Psoas muscle (tissue), 8 donors: ENCODE data around the gene COL23A1. TPM values are rescaled to one million over a fixed set of nuclear protein-coding genes. Genes with fewer than 3 reads are reported as not detected.
A peak's percentile ranks its signal among the peaks of the same experiment; 100 is the strongest.

Experiments
- ATAC-seq, 4 donors: fragments of 200-7000 bp; cut with Tn5 transposase; one replicate each; pipeline ENCODE4 v1.9.1; 2020; ENCODE audit warnings: moderate library complexity in 3 of 4, mild to moderate bottlenecking in 2 of 4
- DNase-seq, 2 donors: peaks; one replicate each; pipeline ENCODE4 v3.0.0-alpha.2; 2020
- H3K27ac ChIP-seq: fragments of 200-600 bp; one replicate; pipeline ENCODE4 v1.8.0; 2022
- H3K27me3 ChIP-seq, 3 donors: fragments of 200-600 bp in 1 of 3; one replicate each; pipeline versions ENCODE4 v1.6.1 to v1.8.0; 2013 to 2022; ENCODE audit warnings: low read length in 2 of 3, mild to moderate bottlenecking in 2 of 3, moderate library complexity in 1 of 3; ENCODE audit not compliant: insufficient read depth in 3 of 3
- H3K36me3 ChIP-seq, 2 donors: fragments of 200-600 bp in 1 of 2; one replicate each; pipeline versions ENCODE4 v1.6.1 to v1.8.0; 2013 to 2022; ENCODE audit warnings: low read depth in 1 of 2, mild to moderate bottlenecking in 1 of 2, moderate library complexity in 1 of 2; ENCODE audit not compliant: insufficient read depth in 1 of 2
- H3K4me1 ChIP-seq: fragments of 200-600 bp; one replicate; pipeline ENCODE4 v1.8.0; 2022
- H3K4me3 ChIP-seq: fragments of 200-600 bp; one replicate; pipeline ENCODE4 v1.8.0; 2022; ENCODE audit warnings: mild to moderate bottlenecking
- H3K9me3 ChIP-seq: fragments of 200-600 bp; one replicate; pipeline ENCODE4 v1.8.0; 2022
- WGBS, 3 donors: extraction: QIAGEN DNeasy Blood & Tissue Kit; methylation state at CpG; one replicate each; pipeline versions ENCODE4 v1.1.6 to v1.1.7; 2013; 5-methylcytosine and 5-hydroxymethylcytosine counted together
- intact Hi-C, 2 donors: fragments of 100-400 bp; cut with DNase I; formaldehyde crosslinking; loops; one replicate each; pipeline versions ENCODE4 v1.11.0 to v1.14.2; 2022
- polyA plus RNA-seq, 3 donors: library from polyadenylated mRNA; stranded (reverse); fragments of 200-250 nt; gene quantifications; one replicate each; pipeline ENCODE4 v1.2.3, GENCODE V29; 2013
- total RNA-seq, 4 donors: library from RNA; stranded (reverse); fragmentation: NEBNext Ultra II Directional in 2 of 4; extraction: Animal tissue kit (Norgen Biotek cat#: 25700) in 2 of 4; gene quantifications; one replicate each; pipeline versions ENCODE4 v1.2.1 to v1.2.4, GENCODE V29; 2021 to 2023
- TF ChIP-seq, protein P1 (sequence below): fragments of 200-600 bp; IDR thresholded peaks from one replicate; pipeline ENCODE4 v1.8.0; 2022; ENCODE audit warnings: antibody characterized with exemption
- donor health status: healthy with polysubstance abuse.
- donor health status: DM: no; HTN: no; CAD: no; lungs with moderate emphysema.
- donor health status: Bipolar disorder and iron deficiency.
- donor health status: healthy.
- donor health status: DM: yes; HTN: yes; CAD: no.
- donor health status: DM: no; HTN: no; CAD: no.
- donor health status: DM: no; HTN: no; CAD: no.
- donor health status: DM: yes; HTN: yes; CAD: no.

The COL23A1 gene
- total and polyA plus RNA-seq, 7 donors, result 0.66 to 3.0 (median 1.2) TPM

DNA sequence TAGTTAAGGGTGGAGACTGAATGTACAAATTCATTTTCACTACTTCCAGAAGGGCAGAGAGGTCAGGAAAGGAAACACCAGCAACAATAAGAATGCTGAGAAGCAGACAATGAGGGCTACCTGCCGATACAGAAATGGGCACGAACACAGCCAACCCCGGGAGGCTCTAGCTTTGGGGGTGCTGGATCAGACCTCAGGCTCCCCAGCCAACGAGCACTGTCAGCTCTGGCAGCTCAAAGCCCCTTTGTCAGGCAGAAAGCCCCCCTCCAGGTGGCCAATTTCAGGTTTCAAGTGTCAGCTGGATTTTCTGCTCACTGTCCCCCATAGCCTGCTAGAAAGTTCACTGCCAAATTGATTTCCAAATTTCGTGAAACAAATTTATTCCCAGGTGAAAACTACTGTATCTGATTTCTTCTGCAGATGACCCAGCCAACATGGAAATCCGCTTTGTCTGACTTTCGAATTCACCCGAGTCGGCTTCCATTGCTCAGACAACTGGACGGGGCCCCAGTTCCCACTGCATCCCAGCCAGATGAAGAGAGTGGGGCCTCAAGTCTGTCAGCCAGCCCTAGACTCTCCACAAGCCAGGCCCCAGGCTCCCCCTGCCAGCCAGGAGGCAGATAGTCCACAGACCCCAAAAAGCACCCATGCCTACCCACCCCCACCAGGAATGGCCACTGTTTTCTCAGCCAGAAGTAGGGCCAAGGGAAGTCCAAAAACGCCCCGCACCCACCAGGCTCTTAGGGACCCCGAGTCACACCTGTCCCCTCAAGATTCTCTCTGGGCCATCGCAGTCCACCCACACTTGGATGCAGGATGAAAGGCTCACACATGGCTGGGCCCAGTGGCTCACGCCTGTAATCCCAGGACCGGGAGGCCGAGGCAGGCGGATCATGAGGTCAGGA, 261.1 kb downstream of the COL23A1 start:
- 64 to 82% (median 66%) methylated on average over 18 of the region's 18 CpGs for WGBS, 3 donors
- Histone ChIP-seq H3K36me3 (no peaks in the 10 kb centered on the region), H3K9me3 (no peaks in the 10 kb centered on the region), H3K4me1 (peaks cover 16% of the 10 kb centered on the region), H3K27me3 (peaks cover 0 to 2% (median 0%) of the 10 kb centered on the region in 3 donors), H3K27ac (no peak overlapping the region), H3K4me3 (no peak overlapping the region)
- DNase-seq, result peak in 1 of 2 donors; percentile 43
- TF ChIP-seq, protein P1, sequence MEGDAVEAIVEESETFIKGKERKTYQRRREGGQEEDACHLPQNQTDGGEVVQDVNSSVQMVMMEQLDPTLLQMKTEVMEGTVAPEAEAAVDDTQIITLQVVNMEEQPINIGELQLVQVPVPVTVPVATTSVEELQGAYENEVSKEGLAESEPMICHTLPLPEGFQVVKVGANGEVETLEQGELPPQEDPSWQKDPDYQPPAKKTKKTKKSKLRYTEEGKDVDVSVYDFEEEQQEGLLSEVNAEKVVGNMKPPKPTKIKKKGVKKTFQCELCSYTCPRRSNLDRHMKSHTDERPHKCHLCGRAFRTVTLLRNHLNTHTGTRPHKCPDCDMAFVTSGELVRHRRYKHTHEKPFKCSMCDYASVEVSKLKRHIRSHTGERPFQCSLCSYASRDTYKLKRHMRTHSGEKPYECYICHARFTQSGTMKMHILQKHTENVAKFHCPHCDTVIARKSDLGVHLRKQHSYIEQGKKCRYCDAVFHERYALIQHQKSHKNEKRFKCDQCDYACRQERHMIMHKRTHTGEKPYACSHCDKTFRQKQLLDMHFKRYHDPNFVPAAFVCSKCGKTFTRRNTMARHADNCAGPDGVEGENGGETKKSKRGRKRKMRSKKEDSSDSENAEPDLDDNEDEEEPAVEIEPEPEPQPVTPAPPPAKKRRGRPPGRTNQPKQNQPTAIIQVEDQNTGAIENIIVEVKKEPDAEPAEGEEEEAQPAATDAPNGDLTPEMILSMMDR, result no peak
- intact Hi-C loops, result no loop called here
- no peak for ATAC-seq

- Histone ChIP-seq H3K27me3 (peaks cover 0 to 2% (median 0%) of the 10 kb centered on the region in 3 donors), H3K27ac (no peak overlapping the region), H3K9me3 (no peaks in the 10 kb centered on the region), H3K36me3 (no peaks in the 10 kb centered on the region), H3K4me1 (peaks cover 16% of the 10 kb centered on the region), H3K4me3 (no peak overlapping the region)
- DNase-seq (peak in 1 of 2 donors; percentile 25), ATAC-seq (no peak)
- TF ChIP-seq, protein P1, result no peak
- 76 to 82% (median 78%) methylated on average over 17 to 18 of the region's 18 CpGs for WGBS, 3 donors
- intact Hi-C loops, result no loop called here
Observed at GRCh38 chr5:178327931-178328711, 262.1 kb downstream of the COL23A1 start.

- ATAC-seq, result no peak
- H3K36me3 ChIP-seq, result no peaks in the 10 kb centered on the region
- intact Hi-C loops, result no loop called here
- no peak for DNase-seq
- TF ChIP-seq, protein P1, result no peak
- no peak overlapping the region for H3K27ac ChIP-seq
- no peak overlapping the region for H3K4me3 ChIP-seq
- H3K4me1 ChIP-seq, result peaks cover 16% of the 10 kb centered on the region
- peaks cover 0 to 2% (median 0%) of the 10 kb centered on the region in 3 donors for H3K27me3 ChIP-seq
- H3K9me3 ChIP-seq, result no peaks in the 10 kb centered on the region
- 81 to 94% (median 84%) methylated on average over 10 of the region's 10 CpGs for WGBS, 3 donors
Observed at GRCh38 chr5:178327446-178327845, 262.7 kb downstream of the COL23A1 start.

GRCh38 chr5:178326374-178326715, 263.8 kb downstream of the COL23A1 start:
- no peak for ATAC-seq
- H3K27me3 ChIP-seq, result peaks cover 0 to 2% (median 0%) of the 10 kb centered on the region in 3 donors
- peak in 1 of 2 donors; percentile 23 for DNase-seq
- TF ChIP-seq, protein P1, result no peak
- peaks cover 6% of the 10 kb centered on the region for H3K4me1 ChIP-seq
- no peaks in the 10 kb centered on the region for H3K36me3 ChIP-seq
- no peak overlapping the region for H3K4me3 ChIP-seq
- WGBS, 3 donors, result 23 to 30% (median 26%) methylated on average over 7 of the region's 7 CpGs
- no peak overlapping the region for H3K27ac ChIP-seq
- intact Hi-C loops, result no loop called here
- no peaks in the 10 kb centered on the region for H3K9me3 ChIP-seq
